ENCODE results near the gene SYN1. TPM values are rescaled to one million over a fixed set of nuclear protein-coding genes. Genes with fewer than 3 reads are reported as not detected.

The SYN1 gene
- total RNA-seq, 4 donors from 2014 or later, result 1.0 to 3.1 (median 1.3) TPM; not detected in 1

- no peak for DNase-seq (ENCODE audit: low spot score)
- no peak for TF ChIP-seq CTCF (IDR thresholded peaks at IDR 0.05)
- ATAC-seq (ENCODE audit: low FRiP score), result no peak
These were observed 45.5 kb downstream of the SYN1 start for GRCh38 chrX:47574076-47574546.

GRCh38 chrX:47573341-47574075, 46.1 kb downstream of the SYN1 start:
- ATAC-seq (ENCODE audit: low FRiP score), result peak; percentile 78
- DNase-seq (ENCODE audit: low spot score), result no peak

GRCh38 chrX:47572773-47573340, 46.8 kb downstream of the SYN1 start:
- no peak for TF ChIP-seq CTCF (IDR thresholded peaks at IDR 0.05)
- DNase-seq (ENCODE audit: low spot score), result no peak
- peak; percentile 28 for ATAC-seq (ENCODE audit: low FRiP score)

More at GRCh38 chrX:47573341-47574075, 46.1 kb downstream of the SYN1 start:
- no peak for TF ChIP-seq CTCF (IDR thresholded peaks at IDR 0.05)

- TF ChIP-seq CTCF (IDR thresholded peaks at IDR 0.05), result no peak
- ATAC-seq (ENCODE audit: low FRiP score) (no peak), DNase-seq (ENCODE audit: low spot score) (no peak)
These were observed 47.8 kb downstream of the SYN1 start for GRCh38 chrX:47571896-47572295.

- DNase-seq (ENCODE audit: low spot score), result no peak
These were observed 48.4 kb downstream of the SYN1 start for GRCh38 chrX:47571215-47571614.

GRCh38 chrX:47570794-47571193, 48.9 kb downstream of the SYN1 start:
- no peak for TF ChIP-seq CTCF (IDR thresholded peaks at IDR 0.05)
- DNase-seq (ENCODE audit: low spot score), result no peak
- ATAC-seq (ENCODE audit: low FRiP score), result no peak

More at GRCh38 chrX:47571215-47571614, 48.4 kb downstream of the SYN1 start:
- TF ChIP-seq CTCF (IDR thresholded peaks at IDR 0.05), result no peak
- no peak for ATAC-seq (ENCODE audit: low FRiP score)

Data from omental fat pad (tissue), 4 donors.